ENCODE data around the gene TEAD2. TPM values are rescaled to one million over a fixed set of nuclear protein-coding genes. Genes with fewer than 3 reads are reported as not detected.

TEAD2 gene
- total RNA-seq, 6 experiments from 2014 or later: 16.5 to 23.1 (median 20.8) TPM

DNA sequence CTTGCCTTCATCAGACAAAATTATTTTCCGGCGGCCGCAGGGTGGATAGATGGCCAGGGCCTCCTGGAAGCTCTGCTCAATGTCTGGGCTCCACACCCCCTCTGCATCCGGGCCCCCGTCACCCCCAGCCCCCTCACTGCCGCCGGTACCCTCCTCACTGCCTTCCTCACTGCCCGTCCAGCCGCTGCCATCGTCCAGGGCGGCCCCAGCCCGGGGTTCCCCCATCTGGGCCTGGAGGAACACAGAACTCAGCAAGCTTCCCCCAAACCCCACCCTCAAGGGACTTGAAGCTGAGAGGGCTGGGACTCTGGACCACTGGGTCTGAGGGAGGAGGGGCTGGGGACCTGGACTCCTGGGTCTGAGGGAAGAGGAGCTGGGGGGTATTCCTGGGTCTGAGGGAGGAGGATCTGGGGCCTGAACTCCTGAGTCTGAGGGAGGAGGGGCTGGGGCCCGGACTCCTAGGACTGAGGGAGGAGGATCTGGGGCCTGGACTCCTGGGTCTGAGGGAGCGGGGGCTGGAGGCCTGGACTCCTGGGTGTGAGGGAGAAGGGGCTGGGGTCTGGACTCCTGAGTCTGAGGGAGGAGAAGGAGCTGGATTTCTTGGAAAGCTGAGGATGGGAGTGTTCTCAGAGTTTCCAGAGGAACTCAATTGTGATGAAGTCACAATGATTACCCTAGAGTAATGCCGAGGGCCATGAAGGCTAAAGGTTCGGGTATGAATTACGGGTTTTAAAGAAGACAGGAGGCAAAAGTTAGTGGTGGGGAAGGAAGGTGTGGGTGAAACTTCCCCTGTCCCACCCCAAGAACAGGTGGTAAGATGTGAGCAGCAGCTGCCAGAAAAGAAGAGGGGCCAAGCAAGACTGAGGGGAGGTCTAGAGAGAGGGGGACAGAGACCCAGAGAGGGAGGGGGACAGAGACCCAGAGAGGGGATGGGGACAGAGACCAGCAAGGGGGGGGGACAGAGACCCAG, 2.1 kb downstream of the TEAD2 start:
- Mint-ChIP-seq H3K27ac (no peak overlapping the region; the same call in none of the 2 replicates), H3K4me3 (no peak overlapping the region; the same call in 1 of the 2 replicates), H3K36me3 (ENCODE audit: low read depth) (peaks cover 11% of the 10 kb centered on the region; the same call in 1 of the 2 replicates), H3K27me3 (ENCODE audit: insufficient read depth) (peaks cover 6% of the 10 kb centered on the region), H3K9me3 (no peaks in the 10 kb centered on the region), H3K4me1 (ENCODE audit: low read depth) (peaks cover 35% of the 10 kb centered on the region)
- TF ChIP-seq, protein P1, sequence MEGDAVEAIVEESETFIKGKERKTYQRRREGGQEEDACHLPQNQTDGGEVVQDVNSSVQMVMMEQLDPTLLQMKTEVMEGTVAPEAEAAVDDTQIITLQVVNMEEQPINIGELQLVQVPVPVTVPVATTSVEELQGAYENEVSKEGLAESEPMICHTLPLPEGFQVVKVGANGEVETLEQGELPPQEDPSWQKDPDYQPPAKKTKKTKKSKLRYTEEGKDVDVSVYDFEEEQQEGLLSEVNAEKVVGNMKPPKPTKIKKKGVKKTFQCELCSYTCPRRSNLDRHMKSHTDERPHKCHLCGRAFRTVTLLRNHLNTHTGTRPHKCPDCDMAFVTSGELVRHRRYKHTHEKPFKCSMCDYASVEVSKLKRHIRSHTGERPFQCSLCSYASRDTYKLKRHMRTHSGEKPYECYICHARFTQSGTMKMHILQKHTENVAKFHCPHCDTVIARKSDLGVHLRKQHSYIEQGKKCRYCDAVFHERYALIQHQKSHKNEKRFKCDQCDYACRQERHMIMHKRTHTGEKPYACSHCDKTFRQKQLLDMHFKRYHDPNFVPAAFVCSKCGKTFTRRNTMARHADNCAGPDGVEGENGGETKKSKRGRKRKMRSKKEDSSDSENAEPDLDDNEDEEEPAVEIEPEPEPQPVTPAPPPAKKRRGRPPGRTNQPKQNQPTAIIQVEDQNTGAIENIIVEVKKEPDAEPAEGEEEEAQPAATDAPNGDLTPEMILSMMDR (IDR thresholded peaks at IDR 0.05): no peak
- DNase-seq: no peak

DNA sequence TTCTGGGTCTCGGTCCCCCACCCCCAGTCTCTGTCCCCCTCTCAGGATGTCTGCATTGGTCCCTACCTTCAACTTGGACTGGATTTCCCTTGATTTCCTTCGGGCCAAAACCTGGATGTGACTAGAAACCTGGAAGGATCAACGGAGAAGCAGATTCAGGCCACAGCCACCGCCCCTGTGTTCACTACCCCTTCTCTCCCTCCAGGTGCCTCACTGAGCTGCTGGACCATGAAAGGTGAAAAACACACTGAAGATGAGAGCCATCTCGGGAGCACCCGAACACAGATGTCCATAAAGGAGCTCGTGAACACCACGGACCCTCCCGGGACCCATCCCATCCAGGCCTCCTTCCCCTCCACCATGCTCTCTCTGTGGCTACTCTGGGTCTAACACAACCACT, 5.0 kb downstream of the TEAD2 start:
- Mint-ChIP-seq H3K9me3 (no peaks in the 10 kb centered on the region), H3K4me3 (no peak overlapping the region), H3K36me3 (ENCODE audit: low read depth) (peaks cover 15% of the 10 kb centered on the region), H3K27ac (no peak overlapping the region; the same call in 1 of the 2 replicates), H3K4me1 (ENCODE audit: low read depth) (peaks cover 35% of the 10 kb centered on the region), H3K27me3 (ENCODE audit: insufficient read depth) (no peaks in the 10 kb centered on the region)
- TF ChIP-seq, protein P1 (IDR thresholded peaks at IDR 0.05): no peak
- DNase-seq: no peak

DNA sequence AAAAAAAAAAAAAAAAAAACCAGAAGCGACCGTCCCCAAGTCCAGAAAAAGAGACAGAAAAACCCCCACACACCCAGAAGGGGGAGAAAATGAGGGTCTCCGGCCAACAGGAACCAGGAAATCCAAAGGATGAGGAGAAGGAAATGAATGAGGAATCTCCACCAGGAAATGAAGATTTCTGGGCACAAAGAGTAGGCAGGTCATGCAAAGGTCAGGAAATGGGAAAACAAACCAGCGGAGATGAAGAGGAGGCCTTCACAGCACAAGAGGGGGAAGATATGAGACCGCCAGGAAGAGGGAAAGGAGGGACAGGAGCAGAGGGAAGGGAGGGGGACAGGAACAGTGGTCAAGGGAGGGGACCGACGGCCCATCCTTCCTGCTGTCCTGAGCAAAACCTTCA, 5.8 kb downstream of the TEAD2 start:
- Mint-ChIP-seq H3K27ac (peak overlapping the region; percentile 82), H3K27me3 (ENCODE audit: insufficient read depth) (no peaks in the 10 kb centered on the region), H3K4me1 (ENCODE audit: low read depth) (peaks cover 31% of the 10 kb centered on the region), H3K9me3 (no peaks in the 10 kb centered on the region), H3K4me3 (peak overlapping the region; percentile 53; the same call in 1 of the 2 replicates), H3K36me3 (ENCODE audit: low read depth) (peaks cover 15% of the 10 kb centered on the region)
- TF ChIP-seq, protein P1 (IDR thresholded peaks at IDR 0.05): no peak
- no peak for DNase-seq

DNA sequence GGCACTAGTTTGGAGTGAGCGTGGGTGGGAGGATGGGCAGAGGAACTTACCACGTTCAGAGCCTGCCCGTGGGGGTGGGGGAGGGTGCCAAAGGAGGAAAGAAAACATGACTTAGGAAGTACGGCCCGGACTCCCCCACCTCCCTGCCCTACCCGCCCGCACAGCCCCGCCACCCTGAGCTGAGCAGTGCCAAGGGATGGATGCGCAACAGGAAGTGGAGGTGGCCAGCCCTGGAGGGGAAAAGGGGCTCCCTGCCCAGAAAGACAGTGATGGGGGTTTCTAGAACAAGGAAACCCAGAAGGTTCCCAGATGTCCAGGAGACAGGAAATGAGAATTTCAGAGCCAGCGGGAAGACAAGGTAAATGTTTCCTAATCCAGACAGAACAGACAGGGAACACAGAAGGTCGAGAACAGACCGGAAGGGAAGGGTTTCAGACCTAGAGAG, 6.3 kb downstream of the TEAD2 start:
- H3K27ac Mint-ChIP-seq: peak overlapping the region; percentile 82
- H3K27me3 Mint-ChIP-seq (ENCODE audit: insufficient read depth): no peaks in the 10 kb centered on the region
- peaks cover 26% of the 10 kb centered on the region for H3K4me1 Mint-ChIP-seq (ENCODE audit: low read depth)
- TF ChIP-seq, protein P1 (IDR thresholded peaks at IDR 0.05): no peak
- DNase-seq: no peak
- peaks cover 15% of the 10 kb centered on the region for H3K36me3 Mint-ChIP-seq (ENCODE audit: low read depth)
- peak overlapping the region; percentile 53; the same call in 1 of the 2 replicates for H3K4me3 Mint-ChIP-seq
- H3K9me3 Mint-ChIP-seq: no peaks in the 10 kb centered on the region

DNA sequence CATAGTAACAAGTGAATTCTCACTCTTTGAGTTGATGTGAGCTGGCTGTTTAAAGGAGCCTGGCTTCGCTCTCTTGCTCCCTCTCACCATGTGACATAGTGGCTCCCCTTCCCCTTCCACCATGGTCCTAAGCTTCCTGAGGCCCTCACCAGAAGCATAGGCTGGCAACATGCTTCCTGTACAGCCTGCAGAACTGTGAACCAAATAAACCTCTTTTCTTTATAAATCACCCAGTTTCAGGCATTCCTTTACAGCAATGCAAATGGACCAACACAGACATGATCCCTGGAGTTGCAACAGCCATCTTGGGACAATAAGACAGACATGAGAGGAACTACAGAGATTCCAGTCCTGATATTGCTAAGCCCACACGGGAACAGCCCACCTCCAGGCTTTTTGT, 12.6 kb downstream of the TEAD2 start:
- TF ChIP-seq, protein P1 (IDR thresholded peaks at IDR 0.05): no peak
- Mint-ChIP-seq H3K27me3 (ENCODE audit: insufficient read depth) (no peaks in the 10 kb centered on the region), H3K4me1 (ENCODE audit: low read depth) (no peaks in the 10 kb centered on the region), H3K4me3 (no peak overlapping the region), H3K27ac (no peak overlapping the region), H3K36me3 (ENCODE audit: low read depth) (peaks cover 31% of the 10 kb centered on the region), H3K9me3 (no peaks in the 10 kb centered on the region)
- no peak for DNase-seq
